GM21619 (cell line): ENCODE results near the gene C21orf58.

ENCODE experiments used
- ATAC-seq: cut with Tn5 transposase; IDR thresholded peaks from one replicate; pipeline ENCODE4 v1.9.1; 2021; ENCODE audit not compliant: unreplicated experiment

C21orf58 gene

DNA sequence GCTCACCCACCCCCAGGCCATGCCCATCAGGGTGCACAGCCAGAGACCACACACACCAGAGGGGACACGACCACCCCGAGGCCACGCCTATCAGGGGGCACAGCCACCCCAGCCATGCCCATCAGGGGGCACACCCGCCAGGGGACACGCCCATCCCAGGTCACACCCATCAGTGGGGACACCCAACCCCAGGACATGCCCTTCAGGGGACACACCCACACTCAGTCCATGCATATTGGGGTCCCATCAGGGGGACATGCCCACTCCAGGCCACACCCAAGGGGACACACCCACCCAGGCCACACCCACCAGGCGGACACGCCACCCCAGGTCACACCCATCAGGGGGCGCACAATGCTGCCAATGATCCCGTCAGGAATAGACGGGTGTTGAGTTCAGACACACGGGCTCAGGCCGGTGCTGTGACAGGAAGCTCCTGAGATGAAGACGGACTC, 59.0 kb downstream of the C21orf58 start:
- no peak for ATAC-seq

DNA sequence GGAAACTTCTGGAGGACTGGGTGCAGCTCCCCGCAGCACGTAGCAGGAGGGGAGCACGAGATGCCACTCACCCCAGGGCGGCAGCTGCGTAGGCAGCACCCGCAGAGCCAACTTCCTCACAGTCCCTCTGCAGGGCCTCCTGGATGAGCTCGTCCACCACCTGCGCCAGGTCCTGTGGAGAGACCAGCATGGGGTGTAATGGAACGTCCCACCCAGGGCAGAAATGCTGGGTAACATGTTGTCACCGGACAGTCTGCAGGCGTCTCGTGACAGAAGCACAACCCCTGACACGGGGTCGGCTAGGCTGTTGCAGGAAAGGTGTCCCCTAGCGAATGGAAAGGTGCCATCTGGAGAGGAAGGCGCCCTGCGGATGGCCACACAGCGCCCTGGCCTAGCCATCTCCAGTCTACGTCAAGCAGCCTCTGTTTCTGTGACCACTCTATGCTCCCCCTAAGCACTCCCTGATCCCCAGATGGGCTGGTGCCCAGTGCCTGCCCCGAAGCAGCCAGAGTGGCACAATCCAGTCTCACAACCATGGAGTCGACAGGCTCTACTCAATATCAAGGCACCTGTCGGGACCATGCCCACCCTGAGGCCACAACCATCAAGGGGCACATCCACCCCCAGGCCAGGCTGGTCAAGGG, 59.5 kb downstream of the C21orf58 start:
- ATAC-seq, result no peak

DNA sequence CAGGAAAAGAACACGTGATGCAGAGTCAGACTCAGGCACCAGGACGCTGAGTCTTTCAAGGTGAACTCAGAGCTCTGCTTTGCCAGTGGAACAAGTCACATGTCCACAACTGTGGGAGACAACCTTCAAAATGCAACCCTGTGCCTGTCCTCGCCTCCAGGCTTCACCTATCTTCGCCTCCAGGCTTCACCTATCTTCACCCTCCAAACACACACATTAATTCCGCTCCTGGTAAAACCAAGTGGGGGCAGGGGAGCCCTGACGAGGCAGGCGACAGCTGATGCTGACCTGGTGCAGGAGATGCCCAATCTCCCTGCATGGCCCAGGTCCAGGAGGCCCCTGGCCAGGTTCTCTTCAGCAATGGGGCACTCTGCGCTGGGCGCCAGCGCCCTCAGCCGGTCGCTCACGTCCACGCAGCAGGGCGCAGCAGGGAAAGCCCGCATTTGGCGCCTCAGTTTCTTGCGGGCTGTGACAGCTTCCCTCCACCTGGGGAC, 67.1 kb downstream of the C21orf58 start:
- ATAC-seq, result no peak

DNA sequence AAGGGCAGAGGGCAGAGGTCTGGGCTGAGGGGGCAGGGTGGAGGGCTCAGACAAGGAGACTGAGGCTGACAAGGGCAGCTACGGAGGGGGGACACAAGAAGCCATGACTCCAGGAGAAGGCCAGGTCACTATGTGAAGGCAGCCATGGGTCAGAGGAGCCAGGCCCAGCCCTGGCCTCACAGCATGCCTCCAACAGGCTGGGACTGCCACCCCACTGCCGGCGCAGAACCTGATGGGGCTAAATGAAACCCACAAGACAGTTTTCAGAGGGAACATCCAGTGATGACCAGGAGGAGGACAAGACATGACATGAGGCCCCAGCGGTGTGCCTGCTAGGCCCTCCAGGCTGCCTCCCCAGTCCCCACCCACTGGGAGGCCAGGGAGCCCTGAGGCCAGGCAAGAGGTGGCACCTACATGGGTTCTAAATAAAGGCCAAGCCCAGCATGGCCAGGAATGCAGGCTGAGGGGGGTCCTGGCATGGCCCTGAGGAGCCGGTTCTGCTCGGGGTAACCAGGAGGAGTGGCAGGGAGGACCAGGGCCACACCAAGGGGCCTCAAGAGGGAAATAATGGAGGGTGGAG, 67.8 kb downstream of the C21orf58 start:
- ATAC-seq, result no peak

DNA sequence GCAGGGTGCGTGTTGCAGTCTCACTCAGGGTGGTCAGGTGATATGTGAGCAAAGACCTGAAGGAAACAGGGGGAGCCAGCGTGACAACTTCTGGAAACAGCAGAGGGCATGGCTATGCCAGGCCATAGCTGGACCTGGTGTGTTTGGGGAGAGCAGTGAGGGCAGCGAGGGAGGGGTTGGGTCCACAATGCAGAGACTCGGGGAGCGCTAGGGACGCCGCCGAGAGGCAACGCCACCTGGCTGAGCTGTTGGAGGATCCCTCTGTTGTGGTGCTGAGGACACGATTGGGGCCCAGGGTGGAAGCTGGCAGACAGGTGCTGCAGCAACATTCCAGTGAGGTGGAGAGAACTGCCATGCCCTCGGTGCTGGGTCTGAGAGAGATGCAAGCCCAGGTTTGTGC, 68.5 kb downstream of the C21orf58 start:
- ATAC-seq, result no peak

DNA sequence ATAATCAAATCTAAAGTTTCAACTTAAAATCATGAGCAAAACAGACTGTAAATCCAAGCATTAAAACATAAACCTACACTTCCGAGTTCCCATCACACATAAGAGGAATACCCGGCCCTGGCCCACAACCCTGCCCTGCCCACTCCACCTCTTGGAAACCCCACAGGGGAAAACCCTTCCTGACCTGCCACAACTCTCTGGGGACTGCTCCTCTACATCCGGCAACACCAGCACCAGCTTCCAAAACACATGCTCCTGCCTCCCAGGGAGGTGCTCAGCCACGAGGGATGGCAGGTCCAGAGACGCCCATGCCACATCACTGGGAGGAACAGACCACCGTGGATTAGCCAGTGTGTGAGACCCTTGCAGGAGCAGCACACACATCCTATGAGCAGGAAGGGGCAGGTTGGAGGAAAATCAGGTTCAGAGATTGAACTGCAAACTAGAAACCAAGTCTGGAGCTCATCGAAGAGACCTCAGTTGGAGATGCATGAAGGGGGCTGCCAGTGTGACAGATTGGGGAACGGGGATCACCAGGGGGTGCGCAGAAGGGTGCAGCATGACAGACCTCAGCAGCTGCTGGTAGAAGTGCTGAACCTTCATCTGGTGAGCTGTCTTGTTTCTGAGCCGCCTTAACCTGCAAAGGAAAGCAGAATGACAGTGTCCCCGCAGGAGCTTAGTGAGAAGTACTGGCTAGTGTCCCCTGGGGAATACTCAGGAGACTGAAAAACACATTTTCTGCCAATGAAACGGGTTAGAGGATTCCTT, 69.3 kb downstream of the C21orf58 start:
- no peak for ATAC-seq

DNA sequence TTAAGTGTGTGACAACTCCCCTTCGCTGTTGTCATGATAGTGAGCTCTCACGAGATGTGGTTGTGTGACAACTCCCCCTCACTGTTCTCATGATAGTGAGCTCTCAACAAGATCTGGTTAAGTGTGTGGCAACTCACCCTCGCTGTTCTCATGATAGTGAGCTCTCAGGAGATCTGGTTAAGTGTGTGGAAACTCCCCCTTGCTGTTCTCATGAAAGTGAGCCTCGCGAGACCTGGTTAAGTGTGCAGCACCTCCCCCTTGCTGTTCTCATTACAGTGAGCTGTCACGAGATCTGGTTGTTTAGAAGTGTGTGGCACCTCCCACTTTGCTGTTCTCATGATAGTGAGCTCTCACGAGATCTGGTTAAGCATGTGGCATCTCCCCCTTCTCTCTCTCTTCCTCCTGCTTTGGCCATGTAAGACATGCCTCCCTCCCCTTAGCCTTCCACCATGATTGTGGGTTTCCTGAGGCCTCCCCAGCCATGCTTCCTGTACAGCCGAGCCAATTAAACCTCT, 70.0 kb downstream of the C21orf58 start:
- peak; percentile 69 for ATAC-seq

DNA sequence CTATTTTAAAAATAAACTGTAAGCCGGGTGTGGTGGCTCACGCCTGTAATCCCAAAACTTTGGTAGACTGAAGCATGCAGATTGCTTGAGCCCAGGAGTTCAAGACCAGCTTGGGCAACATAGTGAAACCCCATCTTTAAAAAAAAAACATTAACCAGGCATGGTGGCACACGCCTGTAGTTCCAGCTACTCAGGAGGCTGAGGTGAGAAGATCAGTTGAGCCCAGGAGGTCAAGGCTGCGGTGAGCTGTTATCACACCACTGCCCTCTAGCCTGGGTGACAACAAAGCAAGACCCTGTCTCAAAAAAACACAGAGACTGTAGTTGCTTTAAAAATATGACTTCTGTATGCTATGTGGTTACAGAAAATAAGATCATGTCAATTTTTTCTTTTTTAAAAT, 70.8 kb downstream of the C21orf58 start:
- no peak for ATAC-seq
